ENCODE measurements around the gene CNTN1. TPM values are rescaled to one million over a fixed set of nuclear protein-coding genes. Genes with fewer than 3 reads are reported as not detected.

Gene CNTN1
- total and polyA plus RNA-seq, 9 of the 15 experiments (the other 6 are each of a cell fraction or from before 2014, with no cell fraction given): 0.16 TPM; not detected in 8

GRCh38 chr12:40959041-40959440, 266.8 kb downstream of the CNTN1 start:
- H2AFZ ChIP-seq (ENCODE audit: low read depth, low read length): no peak overlapping the region
- ChIA-PET POLR2A (no interaction called here), CTCF (ENCODE audit: low intra/inter-chr PET ratio) (no interaction called here)
- H3K9me3 ChIP-seq (replicated peaks; ENCODE audit: control insufficient read depth, insufficient read depth, low read depth, low read length): no peaks in the 10 kb centered on the region
- FAIRE-seq: no peak
- intact Hi-C loops (cut with micrococcal nuclease) (no loop called here), in situ Hi-C loops (cut with MboI) (no loop called here)
- H3K4me1 ChIP-seq (replicated peaks in 1 of 2; ENCODE audit: control insufficient read depth in 2 of 2, insufficient read depth in 2 of 2, low read length in 2 of 2): no peaks in the 10 kb centered on the region
- no peaks in the 10 kb centered on the region for H3K27me3 ChIP-seq (ENCODE audit: control insufficient read depth in 2 of 2, insufficient read depth in 2 of 2, low read length in 2 of 2)
- DNase-seq (ENCODE audit: extremely low read depth in 1 of 4, low spot score in 3 of 4): no peak
- no peaks in the 10 kb centered on the region for H4K20me1 ChIP-seq (replicated peaks; ENCODE audit: control insufficient read depth, insufficient read depth, low read length)
- TF ChIP-seq SOX6 (IDR thresholded peaks at IDR 0.05): no peak
- TF ChIP-seq CBX3 (IDR thresholded peaks at IDR 0.05; ENCODE audit: borderline replicate concordance in 1 of 2, low read length in 2 of 2): no peak
- TF ChIP-seq JUND (IDR thresholded peaks at IDR 0.05; ENCODE audit: borderline replicate concordance, low read depth, low read length): no peak
- TF ChIP-seq JUND (tag; IDR thresholded peaks at IDR 0.05; ENCODE audit: borderline replicate concordance, low read depth, low read length): no peak
- TF ChIP-seq MYNN (IDR thresholded peaks at IDR 0.05): no peak
- no peak for TF ChIP-seq MYNN (CRISPR knock-in tag; IDR thresholded peaks at IDR 0.05)
- TF ChIP-seq SLC30A9 (CRISPR knock-in tag; IDR thresholded peaks at IDR 0.05): no peak
- no peak for TF ChIP-seq ZFP36 (IDR thresholded peaks at IDR 0.05; ENCODE audit: low read depth, low read length, partially characterized antibody)
- no peak for TF ChIP-seq SRSF7 (optimal IDR thresholded peaks at IDR 0.05; ENCODE audit: low read depth, low read length)
- no peak for TF ChIP-seq ID3 (CRISPR knock-in tag; IDR thresholded peaks at IDR 0.05)
- no peak for TF ChIP-seq ID3 (tag; IDR thresholded peaks at IDR 0.05)
- no peak for TF ChIP-seq ARID3A (IDR thresholded peaks at IDR 0.05; ENCODE audit: borderline replicate concordance, low read depth, low read length)
- TF ChIP-seq ZNF124 (CRISPR knock-in tag; IDR thresholded peaks at IDR 0.05): no peak
- no peak for TF ChIP-seq RBM15 (IDR thresholded peaks at IDR 0.05; ENCODE audit: insufficient read depth, low read length)
- no peak for TF ChIP-seq GATAD2B (IDR thresholded peaks at IDR 0.05; ENCODE audit: borderline replicate concordance)
- TF ChIP-seq ERF (CRISPR knock-in tag; IDR thresholded peaks at IDR 0.05): no peak
- TF ChIP-seq, protein P1, sequence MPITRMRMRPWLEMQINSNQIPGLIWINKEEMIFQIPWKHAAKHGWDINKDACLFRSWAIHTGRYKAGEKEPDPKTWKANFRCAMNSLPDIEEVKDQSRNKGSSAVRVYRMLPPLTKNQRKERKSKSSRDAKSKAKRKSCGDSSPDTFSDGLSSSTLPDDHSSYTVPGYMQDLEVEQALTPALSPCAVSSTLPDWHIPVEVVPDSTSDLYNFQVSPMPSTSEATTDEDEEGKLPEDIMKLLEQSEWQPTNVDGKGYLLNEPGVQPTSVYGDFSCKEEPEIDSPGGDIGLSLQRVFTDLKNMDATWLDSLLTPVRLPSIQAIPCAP (CRISPR knock-in tag; IDR thresholded peaks at IDR 0.05; ENCODE audit: borderline replicate concordance): no peak
- H3K79me2 ChIP-seq (ENCODE audit: control insufficient read depth, insufficient read depth, low read length): no peaks in the 10 kb centered on the region
- no peak overlapping the region for H3K4me2 ChIP-seq (ENCODE audit: insufficient read depth, low read length)
- WGBS (ENCODE audit: insufficient coverage, low coverage, missing lambda C conversion rate): 4% methylated on average over 2 of the region's 2 CpGs
- H3K27ac ChIP-seq (ENCODE audit: extremely low read depth, low read depth, low read length): no peak overlapping the region
- H3K9ac ChIP-seq (ENCODE audit: insufficient read depth in 1 of 2, low read depth in 2 of 2, low read length in 2 of 2): no peak overlapping the region
- no peaks in the 10 kb centered on the region for H3K36me3 ChIP-seq (ENCODE audit: control insufficient read depth, insufficient read depth, low read length)
- no TSS peak for BruUV-seq (replicated peaks)
- H3K9me1 ChIP-seq (ENCODE audit: control insufficient read depth, insufficient read depth, low read length): no peaks in the 10 kb centered on the region
- no peak for ATAC-seq
- no peak overlapping the region for H3K4me3 ChIP-seq
